Left renal pelvis (tissue), 4 donors: ENCODE results near the gene DGKG. TPM values are rescaled to one million over a fixed set of nuclear protein-coding genes. Genes with fewer than 3 reads are reported as not detected.

Experiments
- polyA plus RNA-seq, 4 donors: library from polyadenylated mRNA; unstranded; fragments of 120-200 nt; gene quantifications; one replicate each; pipeline ENCODE4 v1.2.1, GENCODE V29; 2013; ENCODE audit not compliant: insufficient read length in 4 of 4

Gene DGKG
- polyA plus RNA-seq, 4 donors, result 0.39 to 0.56 (median 0.50) TPM

Other genes starting within 250 kb of the DGKG start
- 10 to 100 TPM in 1 of 4 donors, 1 to 10 TPM in 3; 3.4 to 13.1 (median 6.3) TPM for gene CRYGS, start 182.1 kb upstream of the DGKG start, polyA plus RNA-seq
- 10 to 100 TPM; 19.3 to 23.3 (median 19.4) TPM for gene TBCCD1, start 205.1 kb upstream of the DGKG start, polyA plus RNA-seq
- 10 to 100 TPM; 59.2 to 84.3 (median 73.5) TPM for gene DNAJB11, start 208.5 kb upstream of the DGKG start, polyA plus RNA-seq